DND-41 (cell line): ENCODE measurements around the gene PNPLA2.
A peak's percentile ranks its signal among the peaks of the same experiment; 100 is the strongest.

Source experiments
- ATAC-seq: fragments of 200-7000 bp; cut with Tn5 transposase; 3 replicates; pipeline ENCODE4 v1.9.1; 2021; ENCODE audit warnings: low read depth; ENCODE audit not compliant: insufficient read depth
- DNase-seq: peaks from one replicate; pipeline ENCODE4 v3.0.0-alpha.2; 2020
- H2AFZ ChIP-seq: 2 replicates; pipeline ENCODE4 v1.6.0; 2012; ENCODE audit warnings: low read depth, low read length
- H3K27ac ChIP-seq: 2 replicates; pipeline ENCODE4 v1.5.1; 2012; ENCODE audit warnings: low read length, inconsistent platforms
- H3K27me3 ChIP-seq: fragments of 200-600 bp; sonication (generic); 2 replicates; pipeline ENCODE4 v1.6.0; 2012; ENCODE audit warnings: low read length, mild to moderate bottlenecking, inconsistent platforms; ENCODE audit not compliant: insufficient read depth, poor library complexity
- H3K36me3 ChIP-seq: 2 replicates; pipeline ENCODE4 v1.5.1; 2012; ENCODE audit warnings: low read length, inconsistent platforms; ENCODE audit not compliant: insufficient read depth
- H3K4me1 ChIP-seq: 2 replicates; pipeline ENCODE4 v1.5.1; 2012; ENCODE audit warnings: mild to moderate bottlenecking, low read length; ENCODE audit not compliant: insufficient read depth
- H3K4me2 ChIP-seq: 2 replicates; pipeline ENCODE4 v1.6.0; 2012; ENCODE audit warnings: mild to moderate bottlenecking, moderate library complexity, low read length, inconsistent platforms; ENCODE audit not compliant: insufficient read depth
- H3K4me3 ChIP-seq, 2 experiments: fragments of 200-600 bp in 1 of 2; shearing (Covaris generic) in 1 of 2; 2 replicates each; pipeline ENCODE4 v1.5.1; 2012 to 2016; ENCODE audit warnings: inconsistent platforms in 2 of 2, low read length in 2 of 2, mild to moderate bottlenecking in 2 of 2, low read depth in 1 of 2, moderate library complexity in 1 of 2
- H3K79me2 ChIP-seq: 2 replicates; pipeline ENCODE4 v1.6.0; 2012; ENCODE audit warnings: low read length, inconsistent platforms; ENCODE audit not compliant: insufficient read depth
- H3K9ac ChIP-seq: 2 replicates; pipeline ENCODE4 v1.6.0; 2012; ENCODE audit warnings: low read depth, mild to moderate bottlenecking, inconsistent platforms, low read length, moderate library complexity
- H3K9me3 ChIP-seq: 2 replicates; pipeline ENCODE4 v1.5.1; 2012; ENCODE audit warnings: low read length, moderate library complexity, mild to moderate bottlenecking, inconsistent platforms; ENCODE audit not compliant: insufficient read depth, severe bottlenecking
- H4K20me1 ChIP-seq: 2 replicates; pipeline ENCODE4 v1.6.0; 2012; ENCODE audit warnings: low read length; ENCODE audit not compliant: insufficient read depth
- EZH2 ChIP-seq: IDR thresholded peaks from 3 replicates; pipeline ENCODE4 v1.6.1; 2012; ENCODE audit warnings: borderline replicate concordance, low read depth, mild to moderate bottlenecking, moderate library complexity, low read length, inconsistent platforms; ENCODE audit not compliant: severe bottlenecking
- TF ChIP-seq, protein P1 (sequence below): IDR thresholded peaks from 2 replicates; pipeline ENCODE4 v1.5.1; 2012; ENCODE audit warnings: borderline replicate concordance, low read length, moderate library complexity, mild to moderate bottlenecking; ENCODE audit not compliant: poor library complexity, severe bottlenecking; ENCODE audit errors: extremely low read depth

Gene PNPLA2

DNA sequence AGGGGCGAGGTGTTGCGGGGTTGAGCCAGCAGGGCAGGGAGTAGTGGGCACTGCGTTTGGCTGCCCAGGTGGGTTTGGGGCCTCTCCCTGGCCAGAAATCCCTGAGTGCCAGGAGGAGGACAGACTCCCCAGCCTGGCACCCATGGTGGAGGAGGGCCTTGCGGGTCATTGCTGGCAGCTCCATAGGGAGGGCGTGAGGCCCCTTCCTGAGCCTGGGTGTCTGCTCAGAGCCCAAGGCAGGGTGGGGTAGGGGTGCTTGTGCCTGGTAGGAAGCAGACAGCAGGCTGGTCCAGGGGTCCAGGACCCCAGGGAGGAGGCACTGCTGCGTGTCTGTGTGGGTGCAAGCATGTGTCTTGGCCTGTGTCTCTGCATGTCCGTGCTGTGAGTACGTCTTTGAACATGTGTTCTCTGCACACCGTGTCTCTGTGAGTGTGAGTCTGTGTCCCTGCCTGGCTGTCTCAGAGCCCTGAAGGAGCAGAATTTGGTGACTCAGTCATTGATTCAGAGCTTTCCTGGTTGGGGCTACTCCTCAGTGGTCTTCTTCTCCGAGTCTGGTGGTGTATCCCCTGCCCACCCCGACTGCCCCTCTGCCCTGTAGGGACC, 27.9 kb downstream of the PNPLA2 start:
- no peak overlapping the region for H3K4me3 ChIP-seq
- H3K36me3 ChIP-seq: no peaks in the 10 kb centered on the region
- TF ChIP-seq, protein P1, sequence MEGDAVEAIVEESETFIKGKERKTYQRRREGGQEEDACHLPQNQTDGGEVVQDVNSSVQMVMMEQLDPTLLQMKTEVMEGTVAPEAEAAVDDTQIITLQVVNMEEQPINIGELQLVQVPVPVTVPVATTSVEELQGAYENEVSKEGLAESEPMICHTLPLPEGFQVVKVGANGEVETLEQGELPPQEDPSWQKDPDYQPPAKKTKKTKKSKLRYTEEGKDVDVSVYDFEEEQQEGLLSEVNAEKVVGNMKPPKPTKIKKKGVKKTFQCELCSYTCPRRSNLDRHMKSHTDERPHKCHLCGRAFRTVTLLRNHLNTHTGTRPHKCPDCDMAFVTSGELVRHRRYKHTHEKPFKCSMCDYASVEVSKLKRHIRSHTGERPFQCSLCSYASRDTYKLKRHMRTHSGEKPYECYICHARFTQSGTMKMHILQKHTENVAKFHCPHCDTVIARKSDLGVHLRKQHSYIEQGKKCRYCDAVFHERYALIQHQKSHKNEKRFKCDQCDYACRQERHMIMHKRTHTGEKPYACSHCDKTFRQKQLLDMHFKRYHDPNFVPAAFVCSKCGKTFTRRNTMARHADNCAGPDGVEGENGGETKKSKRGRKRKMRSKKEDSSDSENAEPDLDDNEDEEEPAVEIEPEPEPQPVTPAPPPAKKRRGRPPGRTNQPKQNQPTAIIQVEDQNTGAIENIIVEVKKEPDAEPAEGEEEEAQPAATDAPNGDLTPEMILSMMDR: no peak
- no peak for TF ChIP-seq EZH2
- no peaks in the 10 kb centered on the region for H3K9me3 ChIP-seq
- H3K4me2 ChIP-seq: no peak overlapping the region
- ATAC-seq (no peak), DNase-seq (no peak)
- H3K9ac ChIP-seq: no peak overlapping the region
- peaks cover 7% of the 10 kb centered on the region for H3K79me2 ChIP-seq
- H3K4me1 ChIP-seq: peaks cover 24% of the 10 kb centered on the region
- no peaks in the 10 kb centered on the region for H3K27me3 ChIP-seq
- H2AFZ ChIP-seq: no peak overlapping the region
- peaks cover 16% of the 10 kb centered on the region for H4K20me1 ChIP-seq
- H3K27ac ChIP-seq: no peak overlapping the region

DNA sequence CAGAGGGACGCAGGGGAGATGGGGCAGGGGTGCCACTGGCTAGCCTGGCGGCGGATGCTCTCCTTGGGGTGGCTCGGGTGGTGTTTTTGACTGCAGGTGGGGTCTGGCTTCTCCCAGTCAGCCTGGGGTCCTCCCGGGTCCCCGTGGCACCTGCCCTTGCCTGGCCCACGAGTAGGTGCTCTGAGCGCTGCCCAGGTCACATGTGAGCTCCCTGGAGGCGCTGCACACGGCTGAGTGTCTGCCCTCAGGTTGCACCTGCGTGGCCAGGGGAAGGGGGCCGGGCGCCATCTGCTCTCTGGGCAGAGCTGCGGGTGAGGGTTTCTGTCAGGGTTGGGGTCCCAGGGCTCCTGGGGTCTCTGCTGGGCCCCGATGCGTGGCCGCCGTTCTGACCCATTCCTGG, 29.2 kb downstream of the PNPLA2 start:
- Histone ChIP-seq H2AFZ (no peak overlapping the region), H3K9me3 (no peaks in the 10 kb centered on the region), H3K27ac (no peak overlapping the region), H3K4me1 (peaks cover 24% of the 10 kb centered on the region), H3K4me2 (no peak overlapping the region), H3K4me3 (no peak overlapping the region), H3K27me3 (no peaks in the 10 kb centered on the region), H3K9ac (no peak overlapping the region), H3K36me3 (no peaks in the 10 kb centered on the region), H4K20me1 (peaks cover 12% of the 10 kb centered on the region), H3K79me2 (no peaks in the 10 kb centered on the region)
- ATAC-seq: no peak
- no peak for DNase-seq
- no peak for TF ChIP-seq EZH2
- TF ChIP-seq, protein P1: no peak

DNA sequence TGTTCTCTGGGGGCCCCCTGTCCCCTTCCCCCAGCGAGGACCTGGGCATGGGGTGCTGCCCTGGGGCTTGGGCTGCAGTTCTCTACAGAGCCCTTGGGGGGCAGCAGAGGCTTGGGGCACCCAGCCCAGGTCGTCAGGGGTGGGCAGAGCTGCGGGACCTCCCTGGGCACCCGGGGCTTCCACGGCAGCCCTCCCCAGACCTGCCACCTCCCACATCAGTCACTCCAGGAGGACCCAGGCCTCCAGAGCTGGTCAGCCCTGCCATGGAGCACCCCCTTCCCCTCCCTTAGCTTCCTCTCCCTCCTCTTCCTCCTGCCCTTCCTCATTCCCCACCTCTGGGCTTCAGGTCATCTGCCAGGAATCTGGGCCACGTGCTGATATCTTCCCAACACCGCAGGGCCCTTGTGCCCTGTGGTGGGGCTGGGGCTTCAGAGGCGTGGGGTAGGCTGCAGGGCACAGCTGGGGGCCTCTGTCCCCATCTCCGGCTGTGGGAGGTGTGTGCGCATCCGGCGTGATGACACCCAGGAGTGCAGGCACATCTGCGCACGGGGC, 29.7 kb downstream of the PNPLA2 start:
- H3K27me3 ChIP-seq: no peaks in the 10 kb centered on the region
- H3K36me3 ChIP-seq: no peaks in the 10 kb centered on the region
- no peak overlapping the region for H2AFZ ChIP-seq
- peaks cover 12% of the 10 kb centered on the region for H4K20me1 ChIP-seq
- peaks cover 19% of the 10 kb centered on the region for H3K4me1 ChIP-seq
- DNase-seq: peak; percentile 61
- no peak overlapping the region for H3K27ac ChIP-seq
- no peak overlapping the region for H3K4me3 ChIP-seq
- peak; percentile 72 for ATAC-seq
- TF ChIP-seq, protein P1: peak; percentile 91
- no peak for TF ChIP-seq EZH2
- no peaks in the 10 kb centered on the region for H3K79me2 ChIP-seq
- no peak overlapping the region for H3K9ac ChIP-seq
- no peak overlapping the region for H3K4me2 ChIP-seq
- H3K9me3 ChIP-seq: no peaks in the 10 kb centered on the region
